ENCODE results near the gene TGFBR3.

The TGFBR3 gene

GRCh38 chr1:91883470-91883869 is 2.5 kb downstream of the TGFBR3 start:
- TF ChIP-seq ZNF654 (tag by site-specific recombination; IDR thresholded peaks at IDR 0.05; ENCODE audit: low read depth): peak; percentile 31; the same call in 1 of the 2 replicates
- no peak for TF ChIP-seq RBAK (tag by site-specific recombination; IDR thresholded peaks at IDR 0.05)
- peak; percentile 37; the same call in 1 of the 2 replicates for TF ChIP-seq SCRT1 (tag by site-specific recombination; IDR thresholded peaks at IDR 0.05; ENCODE audit: borderline replicate concordance)
- TF ChIP-seq SCRT2 (tag by site-specific recombination; IDR thresholded peaks at IDR 0.05): peak; percentile 90
- TF ChIP-seq ZNF660 (tag by site-specific recombination; IDR thresholded peaks at IDR 0.05): 0 out of 2 replicates have a peak, but pooled peaks have one; percentile 57
- peak; percentile 57 for TF ChIP-seq PRDM6 (tag by site-specific recombination; IDR thresholded peaks at IDR 0.05)
- TF ChIP-seq ZNF692 (tag by site-specific recombination; IDR thresholded peaks at IDR 0.05): 0 out of 2 replicates have a peak, but pooled peaks have one; percentile 21
- no peak for TF ChIP-seq ZNF501 (tag by site-specific recombination; IDR thresholded peaks at IDR 0.05)
- no peak for TF ChIP-seq ZNF791 (tag by site-specific recombination; IDR thresholded peaks at IDR 0.05)
- no peak for TF ChIP-seq ZNF416 (tag by site-specific recombination; IDR thresholded peaks at IDR 0.05)
- no peak for TF ChIP-seq ZNF677 (tag by site-specific recombination; IDR thresholded peaks at IDR 0.05)
- POLR2A ChIA-PET: no interaction called here
- Histone ChIP-seq H3K36me3 (ENCODE audit: control insufficient read depth in 2 of 2, insufficient read depth in 1 of 2, low read length in 2 of 2) (no peaks in the 10 kb centered on the region), H3K9me3 (ENCODE audit: control insufficient read depth, insufficient read depth, low read depth, low read length) (no peaks in the 10 kb centered on the region), H3K4me3 (ENCODE audit: low read depth, low read length) (no peak overlapping the region), H3K27ac (ENCODE audit: extremely low read depth, low read depth, low read length) (no peak overlapping the region), H3K4me1 (ENCODE audit: control insufficient read depth, insufficient read depth, low read length) (peaks cover 16% of the 10 kb centered on the region)
- CTCF ChIA-PET: interaction anchor here (0.6 to 2.2 kb wide), 16 partner anchors 11 to 599 kb away, joined by 3 to 8 read pairs (median 3); no protein-coding TSS in a partner anchor

- Histone ChIP-seq H3K36me3 (ENCODE audit: control insufficient read depth in 2 of 2, insufficient read depth in 1 of 2, low read length in 2 of 2) (no peaks in the 10 kb centered on the region), H3K4me1 (ENCODE audit: control insufficient read depth, insufficient read depth, low read length) (peaks cover 23% of the 10 kb centered on the region), H3K4me3 (ENCODE audit: low read depth, low read length) (no peak overlapping the region), H3K9me3 (ENCODE audit: control insufficient read depth, insufficient read depth, low read depth, low read length) (no peaks in the 10 kb centered on the region), H3K27ac (ENCODE audit: extremely low read depth, low read depth, low read length) (no peak overlapping the region)
- POLR2A ChIA-PET: interaction anchor here (0.5 kb wide), 1 partner anchor 429 kb away, joined by 6 read pairs; no protein-coding TSS in a partner anchor
- TF ChIP-seq ZNF239 (tag by site-specific recombination; IDR thresholded peaks at IDR 0.05) (peak; percentile 75; the same call in 1 of the 2 replicates), ZNF585B (tag by site-specific recombination; IDR thresholded peaks at IDR 0.05) (0 out of 2 replicates have a peak, but pooled peaks have one; percentile 17), PRDM6 (tag by site-specific recombination; IDR thresholded peaks at IDR 0.05) (peak; percentile 33; the same call in 1 of the 2 replicates), ZNF114 (tag by site-specific recombination; IDR thresholded peaks at IDR 0.05) (no peak)
- CTCF ChIA-PET: interaction anchor here (0.5 kb wide), 1 partner anchor 35 kb away, joined by 3 read pairs; no protein-coding TSS in a partner anchor
These were observed 4.7 kb downstream of the TGFBR3 start for GRCh38 chr1:91881280-91881679.

- Histone ChIP-seq H3K9me3 (ENCODE audit: control insufficient read depth, insufficient read depth, low read depth, low read length) (no peaks in the 10 kb centered on the region), H3K27ac (ENCODE audit: extremely low read depth, low read depth, low read length) (no peak overlapping the region), H3K4me1 (ENCODE audit: control insufficient read depth, insufficient read depth, low read length) (peaks cover 23% of the 10 kb centered on the region), H3K4me3 (ENCODE audit: low read depth, low read length) (no peak overlapping the region), H3K36me3 (ENCODE audit: control insufficient read depth in 2 of 2, insufficient read depth in 1 of 2, low read length in 2 of 2) (no peaks in the 10 kb centered on the region)
- ChIA-PET POLR2A (no interaction called here), CTCF (interaction anchor here (0.6 to 0.9 kb wide), 2 partner anchors 88 to 373 kb away, joined by 3 read pairs; no protein-coding TSS in a partner anchor)
- TF ChIP-seq BCL11B (tag by site-specific recombination; IDR thresholded peaks at IDR 0.05; ENCODE audit: low read depth): no peak
- peak; percentile 52; the same call in 1 of the 2 replicates for TF ChIP-seq PRDM6 (tag by site-specific recombination; IDR thresholded peaks at IDR 0.05)
- TF ChIP-seq ZNF501 (tag by site-specific recombination; IDR thresholded peaks at IDR 0.05): no peak
- no peak for TF ChIP-seq ATF2 (tag by site-specific recombination; IDR thresholded peaks at IDR 0.05; ENCODE audit: low read depth)
- no peak for TF ChIP-seq ZNF112 (tag by site-specific recombination; IDR thresholded peaks at IDR 0.05)
- TF ChIP-seq ZBTB44 (tag by site-specific recombination; IDR thresholded peaks at IDR 0.05): peak; percentile 38; the same call in 1 of the 2 replicates
These were observed 6.2 kb downstream of the TGFBR3 start for GRCh38 chr1:91879733-91880132.
